NCI-H2081 treated with DMSO at 0.1 percent for 48 hours (cell line): ENCODE data around the gene ZNF445.
"Not testable (repeated sequence)": the region's sequence is repeated elsewhere in the genome, so short reads cannot be mapped to it uniquely, and the experiment has no call there.

Source experiments
- DNase-seq: peaks from one replicate; lab custom pipeline; 2025; lab: John Stamatoyannopoulos, UW

The ZNF445 gene

GRCh38 chr3:44398853-44399252, 78.6 kb downstream of the ZNF445 start:
- DNase-seq = no peak

- not testable (repeated sequence) for DNase-seq
Observed at GRCh38 chr3:44398271-44398670, 79.2 kb downstream of the ZNF445 start.

GRCh38 chr3:44396200-44397171, 81.0 kb downstream of the ZNF445 start:
- DNase-seq = no peak

- DNase-seq = no peak
Observed at GRCh38 chr3:44395714-44396113, 81.8 kb downstream of the ZNF445 start.

- DNase-seq = no peak
Observed at GRCh38 chr3:44392489-44392888, 85.0 kb downstream of the ZNF445 start.

- DNase-seq = no peak
Observed at GRCh38 chr3:44387404-44387803, 90.1 kb downstream of the ZNF445 start.
